GM21786 (cell line): ENCODE measurements around the gene CPSF7.
A peak's percentile ranks its signal among the peaks of the same experiment; 100 is the strongest.

ENCODE experiments used
- ATAC-seq: cut with Tn5 transposase; IDR thresholded peaks from one replicate; pipeline ENCODE4 v1.9.1; 2021; ENCODE audit not compliant: unreplicated experiment

The CPSF7 gene

GRCh38 chr11:61357233-61357893 is 72.4 kb downstream of the CPSF7 start:
- ATAC-seq, result peak; percentile 50

DNA sequence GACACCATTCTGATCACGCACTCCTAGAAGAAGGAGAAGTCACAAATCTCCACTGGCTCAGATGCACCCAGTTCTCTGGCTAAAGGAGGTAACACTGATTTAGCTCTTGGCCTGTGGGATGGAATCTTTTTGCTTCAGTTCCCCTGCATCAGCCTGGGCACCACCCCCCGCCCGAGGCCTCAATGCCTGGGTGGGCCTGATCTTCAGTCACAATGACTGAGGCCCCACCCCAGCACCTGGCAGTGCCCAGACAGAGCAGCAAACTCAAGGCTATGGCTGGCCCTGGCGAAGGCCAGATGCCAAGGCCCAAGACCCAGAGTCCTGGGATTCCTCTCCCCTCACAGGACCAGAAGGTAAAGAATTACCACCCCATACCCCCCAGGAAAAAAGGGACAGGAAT is 73.1 kb downstream of the CPSF7 start:
- ATAC-seq, result no peak

- ATAC-seq, result no peak
These were observed 75.6 kb downstream of the CPSF7 start for GRCh38 chr11:61354208-61354607.

DNA sequence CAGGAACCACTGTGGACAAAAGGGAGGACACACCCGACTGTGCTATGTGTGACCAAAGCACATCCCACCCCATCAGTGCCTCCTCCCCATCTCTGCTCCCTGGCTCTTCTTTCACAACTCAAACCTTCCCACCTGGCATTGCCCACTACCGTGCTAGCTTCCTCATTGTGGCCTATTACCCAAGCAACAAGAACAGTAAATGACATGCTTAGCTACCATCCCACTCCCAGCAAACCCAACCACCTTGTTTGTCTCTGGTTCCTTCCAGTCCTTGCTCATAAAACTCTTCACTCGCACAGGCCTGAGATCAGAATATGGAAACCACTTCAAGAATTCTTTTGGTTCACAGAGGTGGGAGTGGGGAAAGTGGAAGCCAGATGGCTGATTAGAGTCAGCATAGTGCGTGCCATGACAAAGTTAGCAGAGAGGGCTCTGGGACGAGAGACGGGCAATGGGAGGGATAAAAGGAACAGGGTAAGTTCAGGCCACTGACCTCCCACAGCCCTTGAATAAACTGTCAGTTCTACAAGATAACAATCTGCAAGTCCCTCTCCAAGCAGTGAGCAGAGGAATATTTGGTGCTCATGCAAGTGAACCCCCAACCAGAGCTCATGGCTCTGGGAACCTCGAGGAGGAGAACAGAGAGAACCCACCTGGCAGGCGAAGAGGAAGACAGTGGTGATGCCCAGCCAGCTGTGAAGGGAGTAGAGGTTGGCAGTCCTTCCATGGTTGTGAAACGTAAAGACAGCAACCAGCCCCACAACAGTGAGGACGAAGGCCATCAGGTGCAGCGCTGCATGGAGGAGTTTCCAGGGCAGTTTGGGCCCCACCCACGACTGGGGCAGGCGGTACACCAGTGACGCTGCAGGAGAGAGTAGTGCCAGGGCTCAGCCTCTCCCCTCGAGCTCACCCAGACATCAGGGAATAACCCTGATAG is 76.4 kb downstream of the CPSF7 start:
- no peak for ATAC-seq
